Smooth muscle cell (in vitro differentiated cells): ENCODE data around the gene SPON1. TPM values are rescaled to one million over a fixed set of nuclear protein-coding genes. Genes with fewer than 3 reads are reported as not detected.

ENCODE experiments used
- DNase-seq: peaks from one replicate; lab custom pipeline; 2025; ENCODE audit not compliant: unreplicated experiment; lab: John Stamatoyannopoulos, UW
- H2AFZ ChIP-seq: fragments of 200-600 bp; sonication (generic); 2 replicates; pipeline ENCODE4 v1.6.0; 2016; ENCODE audit warnings: antibody characterized with exemption, low read depth, mild to moderate bottlenecking
- H3F3A ChIP-seq: fragments of 200-600 bp; sonication (generic); 2 replicates; pipeline ENCODE4 v1.6.0; 2017; ENCODE audit warnings: antibody characterized with exemption, low read depth
- H3K27ac ChIP-seq: fragments of 200-600 bp; sonication (generic); 2 replicates; pipeline ENCODE4 v1.5.1; 2016; ENCODE audit warnings: low read depth, mild to moderate bottlenecking
- H3K27me3 ChIP-seq: fragments of 200-600 bp; sonication (generic); 2 replicates; pipeline ENCODE4 v1.6.1; 2016; ENCODE audit warnings: low read depth, mild to moderate bottlenecking
- H3K36me3 ChIP-seq: fragments of 200-600 bp; sonication (generic); 2 replicates; pipeline ENCODE4 v1.5.1; 2016; ENCODE audit warnings: low read depth
- H3K4me1 ChIP-seq: fragments of 200-600 bp; sonication (generic); 2 replicates; pipeline ENCODE4 v1.5.1; 2016; ENCODE audit warnings: low read depth
- H3K4me2 ChIP-seq: fragments of 200-600 bp; sonication (generic); 2 replicates; pipeline ENCODE4 v1.6.0; 2016; ENCODE audit warnings: mild to moderate bottlenecking
- H3K4me3 ChIP-seq: fragments of 200-600 bp; sonication (generic); 2 replicates; pipeline ENCODE4 v1.5.1; 2016; ENCODE audit warnings: mild to moderate bottlenecking
- H3K79me2 ChIP-seq: fragments of 200-600 bp; sonication (generic); 2 replicates; pipeline ENCODE4 v1.6.0; 2016; ENCODE audit warnings: low read depth, mild to moderate bottlenecking
- H3K9ac ChIP-seq: fragments of 200-600 bp; sonication (generic); 2 replicates; pipeline ENCODE4 v1.6.0; 2016; ENCODE audit warnings: low read depth
- H3K9me3 ChIP-seq: fragments of 200-600 bp; sonication (generic); replicated peaks from 2 replicates; pipeline ENCODE4 v1.5.1; 2016; ENCODE audit warnings: low read depth
- H4K20me1 ChIP-seq: fragments of 200-600 bp; sonication (generic); 2 replicates; pipeline ENCODE4 v1.6.0; 2016; ENCODE audit warnings: low read depth
- CTCF ChIP-seq: fragments of 200-600 bp; sonication (generic); IDR thresholded peaks from 2 replicates; pipeline ENCODE4 v1.5.1; 2017; ENCODE audit warnings: borderline replicate concordance, mild to moderate bottlenecking, antibody characterized with exemption; ENCODE audit not compliant: insufficient read depth, poor library complexity, severe bottlenecking
- WGBS: methylation state at CpG from one replicate; pipeline ENCODE4 v1.1.7; 2016; ENCODE audit warnings: low lambda C conversion rate; 5-methylcytosine and 5-hydroxymethylcytosine counted together
- polyA plus RNA-seq: library from polyadenylated mRNA; unstranded; fragments of >200 nt; fragmentation: Nextera tagmentation; extraction: Ambion mirVana; gene quantifications from 2 replicates; pipeline ENCODE4 v1.2.1, GENCODE V29; 2016
- total RNA-seq: library from RNA; depleted of rRNA; stranded (reverse); fragments of >200 nt; gene quantifications from 2 replicates; pipeline ENCODE4 v1.2.3, GENCODE V29; 2014

Gene SPON1
- total and polyA plus RNA-seq, 2 experiments from 2014 or later, result 38.0 to 40.6 TPM

GRCh38 chr11:14093065-14093464 is 130.5 kb downstream of the SPON1 start:
- no peak for TF ChIP-seq CTCF
- H3K9ac ChIP-seq, result no peak overlapping the region
- WGBS, result 47% methylated on average over 1 of the region's 1 CpG
- H4K20me1 ChIP-seq, result no peaks in the 10 kb centered on the region
- no peak overlapping the region for H3K27ac ChIP-seq
- no peak overlapping the region for H3K4me3 ChIP-seq
- no peaks in the 10 kb centered on the region for H3K36me3 ChIP-seq
- no peaks in the 10 kb centered on the region for H3K4me1 ChIP-seq
- H2AFZ ChIP-seq, result no peak overlapping the region
- H3K27me3 ChIP-seq, result no peaks in the 10 kb centered on the region
- no peak for DNase-seq
- no peaks in the 10 kb centered on the region for H3K9me3 ChIP-seq
- no peaks in the 10 kb centered on the region for H3F3A ChIP-seq
- H3K4me2 ChIP-seq, result no peak overlapping the region
- no peaks in the 10 kb centered on the region for H3K79me2 ChIP-seq

GRCh38 chr11:14094481-14095037 is 132.0 kb downstream of the SPON1 start:
- H3K4me1 ChIP-seq, result no peaks in the 10 kb centered on the region
- 83% methylated on average over 3 of the region's 3 CpGs for WGBS
- no peaks in the 10 kb centered on the region for H3F3A ChIP-seq
- H3K9ac ChIP-seq, result no peak overlapping the region
- H3K27me3 ChIP-seq, result no peaks in the 10 kb centered on the region
- no peak for TF ChIP-seq CTCF
- H3K9me3 ChIP-seq, result no peaks in the 10 kb centered on the region
- no peak overlapping the region for H3K27ac ChIP-seq
- H2AFZ ChIP-seq, result no peak overlapping the region
- no peaks in the 10 kb centered on the region for H3K79me2 ChIP-seq
- no peak for DNase-seq
- no peaks in the 10 kb centered on the region for H4K20me1 ChIP-seq
- no peaks in the 10 kb centered on the region for H3K36me3 ChIP-seq
- H3K4me3 ChIP-seq, result no peak overlapping the region
- no peak overlapping the region for H3K4me2 ChIP-seq

GRCh38 chr11:14095882-14096281 is 133.4 kb downstream of the SPON1 start:
- WGBS, result 82% methylated on average over 1 of the region's 1 CpG

More at GRCh38 chr11:14095882-14096281, 133.4 kb downstream of the SPON1 start:
- Histone ChIP-seq H3K27me3 (no peaks in the 10 kb centered on the region), H3K4me1 (no peaks in the 10 kb centered on the region), H3K4me3 (no peak overlapping the region), H3K9me3 (no peaks in the 10 kb centered on the region), H3K4me2 (no peak overlapping the region), H3K79me2 (no peaks in the 10 kb centered on the region), H3F3A (no peaks in the 10 kb centered on the region), H2AFZ (no peak overlapping the region), H3K27ac (no peak overlapping the region), H3K36me3 (no peaks in the 10 kb centered on the region), H4K20me1 (no peaks in the 10 kb centered on the region), H3K9ac (no peak overlapping the region)
- no peak for DNase-seq
- no peak for TF ChIP-seq CTCF
